Adrenal gland (tissue), 12 donors: ENCODE results near the gene CFAP57. TPM values are rescaled to one million over a fixed set of nuclear protein-coding genes. Genes with fewer than 3 reads are reported as not detected.
A peak's percentile ranks its signal among the peaks of the same experiment; 100 is the strongest.

Experiments
- DNase-seq, 7 donors: peaks; one replicate each; pipeline ENCODE4 v3.0.0-alpha.2; 2019 to 2020
- H3K27ac ChIP-seq, 5 donors: fragments of 200-600 bp; sonication (generic) in 4 of 5; 1 replicate in 3 of 5; 2 replicates in 2 of 5; pipeline versions ENCODE4 v1.5.1 to v1.8.0; 2016 to 2020; ENCODE audit warnings: mild to moderate bottlenecking in 1 of 5
- H3K27me3 ChIP-seq: fragments of 200-600 bp; 2 replicates; pipeline ENCODE4 v1.8.0; 2021
- H3K36me3 ChIP-seq, 2 donors: fragments of 200-600 bp; replicated peaks in 1 of 2; 1 replicate in 1 of 2; 2 replicates in 1 of 2; pipeline versions ENCODE4 v1.5.1 to v1.8.0; 2018 to 2022
- H3K4me1 ChIP-seq, 2 donors: fragments of 200-600 bp; replicated peaks in 1 of 2; 1 replicate in 1 of 2; 2 replicates in 1 of 2; pipeline versions ENCODE4 v1.5.1 to v1.8.0; 2018 to 2021
- H3K4me3 ChIP-seq, 4 donors: fragments of 200-600 bp; sonication (generic) in 3 of 4; one replicate each; pipeline ENCODE4 v1.5.1; 2016 to 2018
- H3K9me3 ChIP-seq, 3 donors: fragments of 200-600 bp; sonication (generic) in 1 of 3; replicated peaks in 1 of 3; 1 replicate in 2 of 3; 2 replicates in 1 of 3; pipeline versions ENCODE4 v1.5.1 to v1.8.0; 2016 to 2021
- POLR2A ChIP-seq, 2 donors: fragments of 450-650 bp; IDR thresholded peaks; one replicate each; pipeline ENCODE4 v1.6.1; 2017; ENCODE audit warnings: antibody characterized with exemption in 2 of 2, mild to moderate bottlenecking in 2 of 2, moderate library complexity in 1 of 2
- WGBS, 4 donors: extraction: QIAGEN DNeasy Blood & Tissue Kit in 2 of 4; methylation state at CpG; one replicate each; pipeline versions ENCODE4 v1.1.5 to v1.1.7; 2013 to 2017; 5-methylcytosine and 5-hydroxymethylcytosine counted together
- intact Hi-C, 2 donors: fragments of 100-400 bp; cut with DNase I; formaldehyde crosslinking; loops; one replicate each; pipeline versions ENCODE4 v1.14.1 to v1.15.0; 2022 to 2023
- polyA plus RNA-seq, 3 donors: library from polyadenylated mRNA; stranded (reverse); fragments of 200-250 nt in 2 of 3; fragments of 350-450 nt in 1 of 3; fragmentation: Illumina TruSeq in 1 of 3; extraction: RNeasy Lipid Tissue Mini Kit (QIAGEN cat#74804) in 1 of 3; gene quantifications; one replicate each; pipeline ENCODE4 v1.2.3, GENCODE V29; 2013 to 2014
- total RNA-seq, 9 donors: library from RNA; depleted of rRNA in 4 of 9; stranded (reverse); fragments of >200 nt in 4 of 9; fragments of 120-200 nt in 1 of 9; fragmentation: NEBNext Ultra II Directional in 1 of 9; extraction: Animal tissue kit (Norgen Biotek cat#: 25700) in 1 of 9; gene quantifications; one replicate each; pipeline versions ENCODE4 v1.1.0 to v1.2.4, GENCODE V29; 2013 to 2023
- TF ChIP-seq, protein P1 (sequence below), 6 experiments: fragments of 450-650 bp in 4 of 6; fragments of 200-600 bp in 2 of 6; sonication (generic) in 1 of 6; IDR thresholded peaks; 1 replicate in 5 of 6; 2 replicates in 1 of 6; pipeline versions ENCODE4 v1.5.1 to v1.8.0; 2016 to 2021; ENCODE audit warnings: antibody characterized with exemption in 6 of 6, mild to moderate bottlenecking in 2 of 6, moderate library complexity in 1 of 6
- donor health status: healthy with polysubstance abuse.
- donor health status: Bipolar disorder and iron deficiency.
- donor health status: DM: yes; HTN: yes; CAD: no.
- donor health status: DM: no; HTN: no; CAD: no.
- donor health status: DM: no; HTN: no; CAD: no.
- donor health status: DM: yes; HTN: yes; CAD: no.

The CFAP57 gene
- total and polyA plus RNA-seq, 12 donors, result 0.06 to 2.1 (median 0.33) TPM; not detected in 3

DNA sequence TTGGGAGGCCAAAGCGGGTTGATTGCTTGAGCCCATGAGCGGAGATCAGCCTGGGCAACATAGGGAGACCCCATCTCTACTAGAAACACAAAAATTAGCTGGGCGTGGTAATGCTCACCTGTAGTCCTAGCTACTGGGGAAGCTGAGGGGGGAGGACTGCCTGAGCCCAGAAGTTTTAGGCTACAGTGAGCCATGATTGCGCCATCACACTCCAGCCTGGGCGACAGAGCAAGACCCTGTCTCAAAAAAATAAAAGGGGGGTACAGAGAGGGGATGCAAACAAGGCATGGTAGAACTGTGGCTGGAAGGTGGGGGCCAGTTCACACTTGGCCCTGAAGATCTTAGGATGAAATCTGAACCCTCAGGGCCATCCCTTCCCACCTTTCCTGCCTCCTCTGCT lies 114.4 kb downstream of the CFAP57 start:
- no peaks in the 10 kb centered on the region for H3K9me3 ChIP-seq
- H3K27ac ChIP-seq, result no peak overlapping the region
- H3K27me3 ChIP-seq, result no peaks in the 10 kb centered on the region
- no peak for DNase-seq
- H3K4me1 ChIP-seq, result peaks cover 0 to 10% of the 10 kb centered on the region in 2 donors
- intact Hi-C loops, result no loop called here
- WGBS, 4 donors, result 90 to 97% (median 94%) methylated on average over 5 of the region's 5 CpGs
- no peak for TF ChIP-seq POLR2A (IDR thresholded peaks at IDR 0.05)
- TF ChIP-seq, protein P1, sequence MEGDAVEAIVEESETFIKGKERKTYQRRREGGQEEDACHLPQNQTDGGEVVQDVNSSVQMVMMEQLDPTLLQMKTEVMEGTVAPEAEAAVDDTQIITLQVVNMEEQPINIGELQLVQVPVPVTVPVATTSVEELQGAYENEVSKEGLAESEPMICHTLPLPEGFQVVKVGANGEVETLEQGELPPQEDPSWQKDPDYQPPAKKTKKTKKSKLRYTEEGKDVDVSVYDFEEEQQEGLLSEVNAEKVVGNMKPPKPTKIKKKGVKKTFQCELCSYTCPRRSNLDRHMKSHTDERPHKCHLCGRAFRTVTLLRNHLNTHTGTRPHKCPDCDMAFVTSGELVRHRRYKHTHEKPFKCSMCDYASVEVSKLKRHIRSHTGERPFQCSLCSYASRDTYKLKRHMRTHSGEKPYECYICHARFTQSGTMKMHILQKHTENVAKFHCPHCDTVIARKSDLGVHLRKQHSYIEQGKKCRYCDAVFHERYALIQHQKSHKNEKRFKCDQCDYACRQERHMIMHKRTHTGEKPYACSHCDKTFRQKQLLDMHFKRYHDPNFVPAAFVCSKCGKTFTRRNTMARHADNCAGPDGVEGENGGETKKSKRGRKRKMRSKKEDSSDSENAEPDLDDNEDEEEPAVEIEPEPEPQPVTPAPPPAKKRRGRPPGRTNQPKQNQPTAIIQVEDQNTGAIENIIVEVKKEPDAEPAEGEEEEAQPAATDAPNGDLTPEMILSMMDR (IDR thresholded peaks at IDR 0.05), result no peak
- no peaks in the 10 kb centered on the region for H3K36me3 ChIP-seq
- no peak overlapping the region for H3K4me3 ChIP-seq

DNA sequence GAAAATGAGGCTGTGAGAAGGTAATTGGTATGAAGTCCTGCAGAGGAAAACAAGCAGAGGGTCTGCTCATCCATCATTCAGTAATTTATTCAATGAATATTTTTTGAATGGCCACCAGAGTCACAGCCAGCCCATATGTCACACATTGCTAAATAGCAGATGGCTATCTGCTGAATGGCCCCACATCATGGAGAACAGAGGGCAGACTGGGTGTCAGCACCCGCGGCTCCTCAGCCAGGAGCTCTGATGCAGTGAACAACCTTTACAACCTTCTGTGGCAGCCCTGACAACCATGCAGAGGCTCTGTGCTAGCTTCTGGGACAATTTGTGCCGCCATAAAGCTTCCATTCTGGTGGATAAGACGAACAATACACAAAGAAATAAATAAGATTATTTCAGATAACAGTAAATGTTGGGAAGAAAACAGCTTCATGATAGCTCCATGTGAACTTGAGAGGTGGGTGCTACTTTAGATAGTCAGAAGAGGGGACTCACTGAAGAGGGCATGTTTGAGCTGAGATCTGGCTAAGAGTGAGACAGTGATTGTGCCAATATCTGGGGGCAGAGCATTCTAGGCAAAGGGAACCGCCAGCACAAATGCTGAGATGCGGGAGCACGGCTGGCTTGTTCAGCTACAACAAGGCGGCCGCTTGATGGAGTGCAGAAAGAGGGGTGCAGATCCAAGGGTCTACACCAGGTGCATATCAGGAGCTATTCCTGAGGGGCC lies 116.1 kb downstream of the CFAP57 start:
- intact Hi-C loops, result no loop called here
- H3K36me3 ChIP-seq, result no peaks in the 10 kb centered on the region
- no peaks in the 10 kb centered on the region for H3K9me3 ChIP-seq
- no peak overlapping the region for H3K4me3 ChIP-seq
- H3K27me3 ChIP-seq, result no peaks in the 10 kb centered on the region
- WGBS, 4 donors, result 93 to 95% (median 94%) methylated on average over 7 to 9 of the region's 9 CpGs
- no peak for DNase-seq
- H3K27ac ChIP-seq, result no peak overlapping the region
- peaks cover 0 to 10% of the 10 kb centered on the region in 2 donors for H3K4me1 ChIP-seq
- no peak for TF ChIP-seq POLR2A (IDR thresholded peaks at IDR 0.05)
- TF ChIP-seq, protein P1 (IDR thresholded peaks at IDR 0.05), result no peak

DNA sequence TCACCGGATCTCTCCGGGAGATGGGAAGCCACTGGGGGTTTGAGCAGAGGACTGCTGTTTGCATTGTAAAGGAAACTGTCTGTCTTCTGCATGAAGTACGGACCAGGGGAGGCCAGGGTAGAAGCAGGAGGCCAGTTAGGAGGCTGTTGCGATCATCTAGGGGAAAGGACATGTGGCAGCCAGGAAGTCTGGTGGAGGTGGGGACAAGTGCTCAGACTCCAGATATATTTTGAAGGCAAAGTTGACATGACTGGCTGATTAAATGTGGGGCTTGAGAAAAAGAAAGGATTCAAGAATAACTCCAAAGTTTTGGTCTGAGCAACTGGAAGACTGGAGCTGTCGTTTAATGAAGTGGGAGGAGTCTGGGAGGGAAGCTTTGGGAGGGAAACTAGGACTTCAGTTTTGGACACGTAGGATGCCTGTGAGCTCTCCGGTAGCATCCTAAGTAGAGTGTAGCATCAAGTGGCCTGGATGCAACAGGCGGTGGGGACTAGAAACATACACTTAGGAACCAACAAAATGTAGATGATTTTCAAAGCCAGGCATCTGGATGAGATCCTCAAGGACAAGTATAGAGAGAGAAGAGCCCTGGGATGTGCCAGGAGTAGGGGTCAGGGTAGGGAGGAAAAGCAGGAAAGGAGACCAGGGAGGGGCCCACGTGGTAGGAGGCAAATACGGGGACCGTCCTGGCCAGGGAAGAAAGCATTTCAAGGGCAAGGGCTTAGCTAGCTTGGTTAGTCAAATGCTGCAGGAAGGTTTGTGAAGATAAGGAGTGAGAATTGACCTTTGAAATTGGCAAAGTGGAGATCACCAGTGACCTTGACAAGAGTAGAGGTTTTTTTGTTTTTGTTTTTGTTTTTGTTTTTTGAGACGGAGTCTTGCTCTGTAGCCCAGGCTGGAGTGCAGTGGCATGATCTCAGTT lies 116.9 kb downstream of the CFAP57 start:
- DNase-seq, result peak in 2 of 7 donors; percentile 10 to 43
- no peaks in the 10 kb centered on the region for H3K36me3 ChIP-seq
- H3K9me3 ChIP-seq, result no peaks in the 10 kb centered on the region
- no peak overlapping the region for H3K4me3 ChIP-seq
- H3K4me1 ChIP-seq, result peaks cover 0 to 10% of the 10 kb centered on the region in 2 donors
- no peaks in the 10 kb centered on the region for H3K27me3 ChIP-seq
- 53 to 70% (median 65%) methylated on average over 12 of the region's 12 CpGs for WGBS, 4 donors
- H3K27ac ChIP-seq, result no peak overlapping the region
- intact Hi-C loops, result no loop called here
- TF ChIP-seq, protein P1 (IDR thresholded peaks at IDR 0.05), result no peak
- no peak for TF ChIP-seq POLR2A (IDR thresholded peaks at IDR 0.05)

DNA sequence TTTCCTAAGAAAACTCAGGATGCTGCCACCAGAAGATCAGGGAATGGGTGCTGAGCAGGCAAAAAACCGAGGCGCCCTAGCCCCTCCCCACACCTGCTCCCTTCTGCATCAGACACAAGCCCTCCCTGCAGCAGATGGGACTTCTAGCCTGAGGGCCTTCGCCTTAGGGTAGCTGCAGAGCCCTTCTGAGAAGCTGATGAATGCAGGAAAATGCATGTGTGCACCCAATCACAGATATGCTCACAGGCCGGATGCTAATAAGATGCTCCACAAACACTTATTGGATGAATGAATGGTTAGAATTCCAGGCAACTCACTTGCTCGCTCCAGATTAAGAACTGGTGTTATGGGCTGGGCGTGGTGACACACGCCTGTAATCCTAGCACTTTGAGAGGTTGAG lies 120.1 kb downstream of the CFAP57 start:
- WGBS, 4 donors, result 81 to 95% (median 84%) methylated on average over 7 of the region's 7 CpGs
- TF ChIP-seq, protein P1 (IDR thresholded peaks at IDR 0.05), result no peak
- no peak for TF ChIP-seq POLR2A (IDR thresholded peaks at IDR 0.05)
- no peaks in the 10 kb centered on the region for H3K9me3 ChIP-seq
- intact Hi-C loops, result no loop called here
- H3K27me3 ChIP-seq, result no peaks in the 10 kb centered on the region
- H3K4me3 ChIP-seq, result no peak overlapping the region
- no peak overlapping the region for H3K27ac ChIP-seq
- no peaks in the 10 kb centered on the region for H3K36me3 ChIP-seq
- peaks cover 0 to 23% of the 10 kb centered on the region in 2 donors for H3K4me1 ChIP-seq
- DNase-seq, result no peak
